Left renal cortex interstitium (tissue), 4 donors: ENCODE results near the gene NEURL1. TPM values are rescaled to one million over a fixed set of nuclear protein-coding genes. Genes with fewer than 3 reads are reported as not detected.
"Not testable (repeated sequence)": the region's sequence is repeated elsewhere in the genome, so short reads cannot be mapped to it uniquely, and the experiment has no call there.

ENCODE experiments used
- DNase-seq, 4 donors: peaks; one replicate each; pipeline ENCODE4 v3.0.0-alpha.2; 2013; ENCODE audit warnings: low read depth in 4 of 4, low spot score in 2 of 4, missing footprints in 1 of 4
- polyA plus RNA-seq, 4 donors: library from polyadenylated mRNA; unstranded; fragments of 120-200 nt; gene quantifications; one replicate each; pipeline ENCODE4 v1.2.1, GENCODE V29; 2013; ENCODE audit not compliant: insufficient read length in 4 of 4

The NEURL1 gene
- polyA plus RNA-seq, 4 donors: 1.8 to 2.2 (median 1.9) TPM

DNA sequence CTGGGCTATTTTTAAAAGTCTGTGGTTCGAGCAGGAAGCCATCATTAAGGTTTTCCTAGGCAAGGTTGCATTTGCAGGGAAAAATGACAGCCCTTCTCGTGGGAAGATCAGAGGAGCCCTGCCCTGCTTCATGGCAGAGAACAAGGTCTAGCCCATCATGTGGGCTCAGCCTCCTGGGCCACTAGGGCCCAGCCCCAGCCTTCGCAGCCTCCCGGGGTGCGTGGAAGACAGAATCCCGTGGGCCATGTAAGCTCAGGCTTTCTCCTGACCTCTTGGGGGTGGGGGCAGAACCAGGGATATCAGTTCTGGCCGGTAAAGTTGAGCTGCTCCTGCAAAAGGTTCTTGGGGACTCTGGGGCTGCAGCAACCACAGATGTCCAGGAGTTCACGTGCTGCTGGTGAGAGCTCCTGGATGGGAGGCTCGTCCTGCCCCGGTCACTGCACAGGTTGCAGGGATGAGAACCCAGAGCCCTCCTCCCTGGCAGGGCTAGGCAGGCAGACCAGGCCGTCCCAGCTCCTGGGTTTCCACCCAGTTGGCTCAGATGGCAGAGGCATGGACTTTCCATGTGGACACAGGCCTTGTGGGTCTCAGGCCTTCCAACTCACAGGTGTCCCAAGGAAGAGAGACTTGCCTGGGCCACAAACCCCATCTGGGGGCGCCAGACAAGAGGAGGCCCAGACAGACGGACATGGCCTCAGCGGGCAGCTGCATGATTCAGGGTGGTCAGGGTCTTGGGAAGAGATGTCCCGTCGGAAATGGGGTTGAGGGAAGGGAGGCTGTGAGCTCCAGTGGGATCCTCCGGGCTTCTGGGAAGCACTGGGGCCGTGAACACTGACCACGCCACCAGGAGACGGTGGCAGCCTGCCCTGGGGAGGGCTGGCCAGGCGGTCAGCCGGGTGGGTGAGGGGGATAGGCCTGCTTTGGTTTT is 126.2 kb downstream of the NEURL1 start:
- DNase-seq: no peak

DNA sequence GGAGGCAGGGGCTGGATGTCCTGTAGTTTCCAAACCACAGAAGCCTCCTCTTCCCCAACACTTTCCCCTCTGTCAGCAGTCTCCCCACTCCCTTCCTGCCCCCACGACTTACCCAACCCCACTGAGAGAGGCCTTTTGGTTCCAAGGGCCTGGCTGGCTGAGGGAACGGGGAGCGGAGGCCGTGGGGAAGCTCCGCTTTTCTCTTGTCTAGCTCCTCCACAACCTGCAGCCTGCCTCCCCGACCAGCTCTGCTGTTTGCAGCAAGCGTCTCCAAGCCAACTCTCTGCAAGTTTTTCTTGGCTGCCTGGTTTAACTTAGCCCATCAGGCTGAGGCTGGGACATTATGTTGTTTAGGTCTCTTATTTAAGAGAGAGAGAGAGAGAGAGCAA is 126.8 kb downstream of the NEURL1 start:
- no peak for DNase-seq

DNA sequence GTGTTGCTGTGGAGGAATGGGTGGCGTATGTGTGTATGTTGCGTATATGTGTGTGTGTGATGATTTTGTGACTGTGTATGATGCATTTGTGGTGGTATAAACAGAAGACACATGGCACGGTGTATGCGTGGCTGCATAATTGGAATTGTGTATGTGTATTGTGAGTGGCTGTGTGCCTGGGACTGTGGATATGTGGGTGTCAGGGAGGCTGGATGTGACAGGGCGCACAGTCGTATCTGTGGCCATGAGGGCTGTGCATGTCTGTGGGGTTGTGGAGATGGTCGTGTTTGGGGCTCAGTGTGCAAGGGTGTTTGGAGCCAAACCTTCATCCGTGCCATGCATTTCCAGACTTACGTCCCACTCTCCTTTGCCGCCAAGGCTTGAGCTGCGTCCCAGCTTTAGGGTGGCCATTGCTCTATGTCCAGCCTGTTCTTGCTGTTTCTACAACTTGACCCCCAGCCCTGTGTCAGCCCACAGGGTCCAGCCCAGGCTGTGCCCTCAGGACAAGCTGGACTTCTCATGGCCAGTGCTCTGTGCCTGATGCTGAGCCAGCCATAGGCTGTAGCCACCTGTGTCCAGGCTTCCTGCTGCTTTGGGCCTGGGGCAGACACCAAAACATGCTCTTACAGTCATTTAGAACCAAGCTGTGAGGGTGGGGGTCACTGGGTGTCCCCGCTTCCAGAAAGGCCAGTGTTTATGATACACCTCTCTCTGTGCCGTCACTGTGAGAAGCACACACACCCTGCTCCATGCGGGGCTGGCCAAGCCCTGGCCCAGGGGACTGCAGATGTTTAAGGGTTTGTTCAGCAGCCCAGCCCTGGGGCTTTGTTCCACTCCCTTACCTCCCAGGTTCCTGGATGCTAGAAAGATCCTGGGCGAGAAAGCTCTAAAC is 127.6 kb downstream of the NEURL1 start:
- DNase-seq: no peak

DNA sequence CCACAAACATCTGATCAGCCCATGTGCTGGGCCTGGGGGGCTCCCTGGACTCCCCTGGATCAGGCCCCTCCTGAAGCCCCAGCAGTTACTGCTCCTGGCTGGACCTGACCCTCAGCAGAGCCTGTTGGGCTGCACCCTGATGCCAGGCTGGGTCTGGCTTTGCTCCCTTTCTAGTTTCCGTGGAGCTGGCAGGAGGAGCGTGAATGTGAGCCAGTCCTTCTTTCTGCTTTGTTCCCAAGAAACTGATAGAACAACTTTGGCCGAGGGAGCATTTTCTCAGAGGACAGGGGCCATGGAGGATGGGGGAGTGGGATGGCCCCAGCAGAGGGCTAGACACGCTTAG is 128.2 kb downstream of the NEURL1 start:
- no peak for DNase-seq

DNA sequence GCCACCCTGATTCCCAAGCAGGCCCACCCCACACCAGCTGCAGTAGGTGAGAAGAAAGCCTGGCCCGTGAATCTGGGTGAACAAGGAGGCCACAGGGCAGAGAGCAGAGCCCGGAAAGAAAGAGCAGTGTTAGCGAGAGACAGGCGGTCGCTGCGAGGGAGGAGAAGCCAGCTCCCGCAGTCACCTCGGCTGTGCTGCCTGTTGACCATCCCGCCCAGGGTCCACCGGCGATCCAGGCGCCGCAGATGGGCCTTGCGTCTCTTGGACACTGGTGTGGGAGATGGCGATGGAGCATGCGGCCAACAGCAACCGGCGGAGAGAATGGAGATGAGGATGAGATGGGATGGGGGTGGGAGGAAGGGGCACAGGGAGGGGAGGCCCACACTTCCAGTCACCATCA is 128.8 kb downstream of the NEURL1 start:
- no peak for DNase-seq

DNA sequence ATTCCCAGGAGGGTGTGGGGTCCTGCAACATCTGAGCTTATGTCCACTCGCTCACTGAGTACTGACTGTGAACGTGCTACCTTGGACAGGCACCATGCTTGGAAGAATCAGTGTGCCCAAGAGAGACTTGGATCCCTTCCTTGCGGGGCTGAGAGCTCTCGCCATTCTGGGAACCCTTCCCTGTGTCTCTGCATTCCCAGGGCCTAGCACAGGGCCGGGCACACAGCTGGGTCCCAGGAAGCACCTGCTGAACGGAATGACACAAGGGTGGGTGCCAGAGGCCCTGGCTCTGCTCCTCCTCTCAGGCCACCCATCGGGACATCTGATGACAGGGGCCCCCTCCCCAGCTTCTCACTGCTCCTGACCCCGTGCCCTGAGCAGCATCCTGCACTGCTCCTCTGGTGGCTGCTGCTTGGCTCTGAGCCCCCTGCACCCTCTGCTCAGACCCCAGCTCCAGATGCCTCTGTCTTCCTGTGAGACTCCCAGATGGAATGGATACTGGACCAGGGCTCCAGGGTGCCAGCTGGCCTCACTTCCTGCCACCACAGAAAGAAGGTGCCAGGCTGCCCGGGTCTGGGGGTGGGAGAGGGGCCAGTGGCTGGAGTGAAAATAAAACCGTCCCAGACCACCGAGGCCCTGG is 129.6 kb downstream of the NEURL1 start:
- DNase-seq: no peak

DNA sequence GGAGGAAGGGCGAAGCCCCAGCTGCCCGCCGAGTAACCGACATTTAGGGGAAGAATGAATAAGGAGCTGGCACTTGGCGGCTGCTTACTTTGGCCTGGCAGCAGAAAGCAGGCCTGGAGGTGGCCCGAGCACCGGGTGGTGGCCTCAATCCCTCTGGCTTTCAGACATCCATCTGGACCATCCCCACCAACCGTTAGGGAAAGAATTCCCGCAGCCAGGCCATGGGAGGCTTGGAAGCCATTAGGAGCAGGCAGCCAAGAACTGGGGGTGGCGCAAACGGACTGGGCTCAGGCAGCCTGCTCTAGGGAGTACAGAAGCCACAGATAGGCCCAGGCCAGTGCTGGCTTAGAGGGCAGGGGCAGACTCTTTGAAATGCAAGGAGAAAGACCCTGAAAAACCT is 132.7 kb downstream of the NEURL1 start:
- DNase-seq: no peak

DNA sequence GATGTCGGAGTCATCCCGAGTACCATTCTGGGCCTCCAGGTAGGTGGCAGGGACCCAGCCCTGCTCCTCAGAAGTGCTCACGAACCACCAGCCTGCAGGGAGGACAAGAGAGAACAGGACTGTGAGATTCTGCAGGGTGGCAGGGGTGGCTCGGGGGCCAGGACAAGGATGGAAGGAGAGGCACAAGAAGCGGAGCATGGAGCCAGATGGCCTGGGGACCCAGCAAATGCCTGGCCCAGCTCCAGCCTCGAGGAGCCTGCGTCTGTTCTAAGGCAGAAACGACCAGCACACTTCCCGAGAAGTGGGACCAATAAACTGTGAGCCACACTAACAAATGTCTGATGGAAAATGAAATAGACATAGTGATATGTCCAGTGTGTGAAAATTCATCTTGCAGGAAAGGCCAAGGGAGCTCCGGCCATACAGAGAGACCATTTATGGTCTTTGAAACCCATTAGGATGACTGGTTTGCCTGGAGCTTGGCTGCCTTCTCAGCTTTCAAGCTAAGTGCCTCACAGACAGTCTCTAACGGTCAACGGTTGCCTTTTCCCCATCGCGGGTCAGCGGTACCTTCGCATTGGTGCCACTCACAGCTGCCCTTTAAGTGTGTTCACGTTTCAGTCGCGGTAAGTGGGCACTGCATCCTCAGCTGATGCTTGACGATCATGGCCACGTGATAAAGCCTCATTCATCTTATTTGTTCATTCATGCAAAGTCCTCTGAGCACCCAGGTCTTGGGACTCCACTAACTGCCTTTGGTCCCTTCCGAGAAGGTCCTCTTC is 133.8 kb downstream of the NEURL1 start:
- no peak for DNase-seq

DNA sequence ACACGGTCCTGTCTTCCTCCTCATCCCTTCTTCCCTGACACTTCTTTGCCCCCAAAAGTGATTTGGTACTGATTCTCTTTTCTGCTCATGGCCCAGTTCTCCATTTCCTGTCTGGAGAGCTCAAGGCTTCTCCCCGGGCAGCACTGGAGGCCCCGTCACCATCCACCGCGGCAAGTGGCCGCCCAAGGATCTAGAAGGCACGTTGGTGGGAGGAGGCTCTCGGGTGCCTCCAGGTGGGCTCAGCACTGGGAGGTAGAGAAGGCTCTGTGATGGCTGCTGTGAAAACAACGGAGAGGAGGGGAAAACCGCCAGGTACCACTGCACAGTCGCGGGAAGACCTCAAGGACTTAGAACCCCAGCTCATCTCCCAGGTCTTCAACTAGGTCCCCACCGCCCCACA is 134.4 kb downstream of the NEURL1 start:
- no peak for DNase-seq

DNA sequence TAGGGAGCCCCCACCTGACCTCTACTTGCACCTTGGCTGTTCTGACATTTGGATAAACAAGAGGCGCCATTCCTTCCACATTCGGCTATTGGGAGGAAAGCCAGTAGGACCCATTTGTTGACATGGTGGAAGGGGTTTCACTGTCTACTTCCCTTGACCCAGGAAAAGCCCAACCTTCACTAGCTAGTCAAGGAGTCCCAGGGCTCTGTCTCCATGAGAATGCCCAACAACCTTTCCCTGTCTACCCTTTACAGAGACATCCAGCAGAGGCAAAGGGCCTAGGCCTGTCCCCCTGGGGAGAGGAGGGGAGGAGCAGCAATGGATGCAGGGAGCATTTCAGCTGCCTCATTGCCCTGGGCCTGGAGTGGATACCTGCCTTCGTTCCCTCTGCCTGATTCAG is 136.1 kb downstream of the NEURL1 start:
- DNase-seq: no peak

DNA sequence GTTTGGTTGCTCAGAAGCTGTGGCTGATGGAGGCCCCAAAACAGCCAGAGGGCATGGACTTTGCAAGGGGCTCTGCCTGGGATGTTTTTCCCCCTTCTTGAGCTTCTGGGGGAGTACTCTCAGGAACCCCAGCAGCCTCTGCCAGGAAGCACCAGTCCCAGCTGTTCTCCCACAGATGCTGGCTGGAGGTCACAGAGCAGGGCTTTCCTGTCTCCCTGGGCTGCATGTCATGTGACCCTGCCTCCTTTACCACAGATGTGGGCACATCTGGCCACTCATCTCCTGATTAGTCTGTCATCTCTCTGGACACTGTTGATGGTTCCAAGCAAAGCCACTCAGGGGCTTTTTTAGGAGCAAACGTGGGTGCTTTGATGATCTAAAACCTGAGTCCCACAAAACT is 136.7 kb downstream of the NEURL1 start:
- no peak for DNase-seq

DNA sequence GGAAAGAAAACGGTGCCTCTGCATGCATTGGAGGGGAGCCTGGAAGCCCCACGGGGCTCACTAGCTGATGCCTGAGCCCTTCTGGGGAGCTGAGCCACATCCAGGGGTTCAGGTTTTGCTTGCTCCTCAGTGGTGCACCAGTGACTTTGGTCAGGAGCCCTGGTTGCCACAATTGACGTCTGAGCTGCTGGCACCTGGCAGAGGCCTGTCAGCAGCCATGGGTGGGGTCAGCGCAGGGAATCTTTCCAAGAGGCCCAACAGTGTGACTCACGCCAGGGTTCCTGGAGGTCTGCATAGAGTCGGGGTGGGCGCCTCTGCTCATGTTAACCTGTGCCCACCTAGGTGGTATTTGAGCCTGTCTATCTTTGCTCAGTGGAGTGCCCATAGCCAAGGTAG is 138.7 kb downstream of the NEURL1 start:
- DNase-seq: no peak

DNA sequence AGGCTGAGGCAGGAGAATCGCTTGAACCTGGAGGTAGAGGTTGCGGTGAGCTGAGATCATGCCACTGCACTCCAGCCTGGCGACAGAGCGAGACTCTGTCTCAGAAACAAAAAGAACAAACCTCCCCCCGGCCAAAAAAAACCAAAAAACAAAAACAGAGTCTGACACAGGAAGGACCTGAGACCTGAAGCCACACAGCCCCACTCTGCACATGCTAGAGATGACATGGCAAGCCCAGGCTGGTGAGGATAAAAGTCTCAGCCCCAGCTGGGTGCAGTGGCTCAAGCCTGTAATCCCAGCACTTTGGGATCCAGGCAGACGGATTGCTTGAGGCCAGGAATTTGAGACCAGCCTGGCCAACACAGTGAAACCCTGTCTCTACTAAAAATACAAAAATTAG is 139.4 kb downstream of the NEURL1 start:
- DNase-seq: not testable (repeated sequence)

DNA sequence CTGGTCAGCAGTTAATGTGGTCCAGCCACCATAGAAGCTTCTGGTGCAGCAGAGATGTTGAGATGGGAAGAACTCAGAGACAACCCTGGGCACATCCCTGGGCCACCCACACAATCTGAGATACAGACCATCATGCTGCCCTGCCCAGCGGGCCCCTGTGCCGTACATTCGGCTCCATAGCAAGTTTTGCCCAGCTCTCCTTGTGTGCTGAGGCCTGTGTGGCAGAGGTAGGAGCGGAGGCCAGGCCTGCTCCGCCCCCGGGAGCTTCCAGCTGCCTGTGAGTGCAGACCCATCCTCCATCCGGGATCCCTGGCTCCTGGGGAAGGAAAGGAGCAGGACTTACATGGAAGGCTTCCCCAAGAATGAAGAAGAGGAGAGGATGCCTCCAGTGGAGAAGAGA is 140.3 kb downstream of the NEURL1 start:
- no peak for DNase-seq

DNA sequence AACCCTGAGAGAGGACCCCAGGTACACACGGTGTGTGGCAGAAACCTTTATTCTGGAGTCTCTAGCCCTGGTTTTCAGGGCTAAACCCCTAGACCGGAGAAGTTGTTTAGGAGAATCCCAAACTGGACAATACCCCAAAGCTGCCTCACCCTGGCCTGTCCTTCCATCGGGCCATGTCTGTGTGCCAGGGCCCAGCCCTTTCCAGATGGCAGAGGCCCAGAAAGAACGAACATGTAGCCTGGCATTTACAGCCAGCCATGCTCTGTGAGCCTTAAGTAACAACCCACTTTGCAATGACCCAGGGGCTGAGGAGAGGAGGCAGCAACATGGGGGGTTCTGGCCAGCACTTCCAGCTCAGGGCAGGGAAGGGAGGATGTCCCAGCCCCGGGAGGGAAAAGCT is 142.1 kb downstream of the NEURL1 start:
- no peak for DNase-seq

DNA sequence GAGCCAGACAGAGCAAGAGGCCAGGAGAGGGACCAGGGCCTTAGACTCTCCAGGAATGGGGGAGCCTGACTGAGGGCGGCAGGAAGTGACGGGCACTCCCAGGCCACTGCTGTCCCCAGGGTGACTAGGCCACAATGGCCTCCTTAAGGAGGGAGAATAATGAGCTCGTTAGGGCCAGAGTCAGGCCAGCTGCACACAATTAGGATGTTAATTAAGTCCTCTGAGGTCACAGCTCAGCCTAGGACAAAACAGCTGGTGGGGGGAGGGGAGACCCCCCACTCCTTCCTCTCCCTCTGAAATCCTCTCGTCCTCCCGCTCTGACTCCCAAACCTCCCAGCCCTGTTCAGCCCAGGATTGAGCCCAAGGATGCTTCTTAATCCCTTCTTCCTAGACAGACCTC is 143.0 kb downstream of the NEURL1 start:
- no peak for DNase-seq

DNA sequence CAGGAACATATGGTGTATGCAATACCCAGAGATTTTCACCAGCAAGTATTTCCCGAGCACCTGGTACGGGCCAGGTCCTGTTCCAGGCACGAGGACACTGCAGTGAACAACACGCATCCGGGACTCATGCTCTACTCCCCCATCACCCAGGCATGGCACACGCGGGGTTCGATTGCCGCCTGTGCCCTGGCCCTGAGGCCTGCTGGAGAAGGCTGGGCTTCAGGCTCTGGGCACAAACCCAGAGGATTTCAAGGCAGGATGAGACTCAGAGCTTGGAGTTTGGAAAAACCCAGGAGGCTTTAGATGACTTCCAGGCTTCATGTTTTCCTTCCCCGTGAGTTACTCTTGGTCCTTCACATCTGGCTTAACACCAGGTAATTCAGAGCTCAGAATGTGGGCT is 143.5 kb downstream of the NEURL1 start:
- no peak for DNase-seq

DNA sequence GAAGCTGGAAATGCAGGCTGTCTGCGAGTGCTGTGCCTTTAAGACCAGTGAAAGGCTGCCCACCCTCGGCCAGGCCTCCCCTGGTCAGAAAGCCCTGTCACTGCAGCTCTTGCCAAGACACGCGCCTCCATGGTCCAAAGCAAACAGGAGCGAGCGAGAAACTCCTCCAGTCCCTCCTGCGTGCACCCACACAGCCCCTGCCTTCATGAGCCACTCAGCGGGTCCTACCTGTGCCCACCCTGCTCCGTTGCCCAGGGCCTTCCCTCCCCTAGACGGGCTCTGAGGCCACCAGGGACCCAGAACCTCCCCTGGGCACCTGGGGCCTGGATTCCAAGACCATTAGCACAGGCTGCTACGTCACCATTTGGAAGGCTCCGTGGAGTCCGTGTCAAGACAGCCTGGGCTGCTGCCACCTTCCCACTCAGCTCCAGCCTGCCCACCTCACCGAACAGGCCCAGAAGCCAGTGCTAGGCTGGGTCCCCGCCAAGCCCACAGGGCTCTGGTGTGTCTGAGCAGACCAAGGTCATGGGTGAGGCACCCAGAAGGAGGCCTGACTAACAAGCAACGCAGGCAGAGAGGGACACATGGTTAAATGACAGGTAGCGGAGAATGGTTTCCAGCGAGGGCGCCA is 144.5 kb downstream of the NEURL1 start:
- DNase-seq: no peak

DNA sequence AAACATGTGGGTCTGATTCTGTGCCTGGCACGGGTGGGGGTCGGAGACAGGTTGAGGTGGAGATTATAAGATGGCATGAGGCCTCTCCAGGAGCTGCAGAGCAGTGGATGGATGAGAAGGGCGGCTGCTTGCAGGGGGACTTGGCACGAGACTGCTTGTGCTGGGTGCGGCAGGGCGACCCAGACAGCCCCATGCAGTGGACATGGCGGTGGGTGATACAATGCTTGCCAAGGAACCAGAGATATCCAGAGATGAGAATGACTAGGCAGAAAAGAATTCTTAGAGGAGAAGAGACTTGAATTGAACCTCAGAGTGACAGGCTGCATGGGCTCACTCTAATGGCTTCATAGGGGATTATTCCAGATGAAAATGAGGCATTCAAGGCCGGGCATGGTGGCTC is 145.4 kb downstream of the NEURL1 start:
- DNase-seq: no peak
